Skin of body (tissue), 2 donors: ENCODE data around the gene CDH16. TPM values are rescaled to one million over a fixed set of nuclear protein-coding genes. Genes with fewer than 3 reads are reported as not detected.
"Not testable (repeated sequence)": the region's sequence is repeated elsewhere in the genome, so short reads cannot be mapped to it uniquely, and the experiment has no call there.

ENCODE experiments used
- DNase-seq: peaks from one replicate; lab custom pipeline; 2025; lab: John Stamatoyannopoulos, UW
- total RNA-seq: library from RNA; depleted of rRNA; stranded (reverse); fragments of >200 nt; gene quantifications from one replicate; pipeline ENCODE4 v1.2.3, GENCODE V29; 2014

Gene CDH16
- total RNA-seq, 1 donor from 2014 or later = not detected

GRCh38 chr16:66898207-66898606 is 20.5 kb downstream of the CDH16 start:
- no peak for DNase-seq

DNA sequence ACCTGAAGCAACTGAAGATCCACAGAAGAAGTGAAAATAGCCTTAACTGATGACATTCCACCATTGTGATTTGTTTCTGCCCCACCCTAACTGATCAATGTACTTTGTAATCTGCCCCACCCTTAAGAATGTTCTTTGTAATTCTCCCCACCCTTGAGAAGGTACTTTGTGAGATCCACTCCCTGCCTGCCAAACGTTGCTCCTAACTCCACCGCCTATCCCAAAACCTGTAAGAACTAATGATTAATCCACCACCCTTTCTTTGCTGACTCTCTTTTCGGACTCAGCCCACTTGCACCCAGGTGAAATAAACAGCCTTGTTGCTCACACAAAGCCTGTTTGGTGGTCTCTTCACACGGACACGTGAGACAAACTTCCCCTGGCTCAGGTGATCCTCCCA is 22.0 kb downstream of the CDH16 start:
- not testable (repeated sequence) for DNase-seq

- no peak for DNase-seq
Measured at GRCh38 chr16:66895999-66896398, 22.7 kb downstream of the CDH16 start.

GRCh38 chr16:66895689-66895979 is 23.1 kb downstream of the CDH16 start:
- DNase-seq = no peak

- DNase-seq = peak; percentile 22
Measured at GRCh38 chr16:66894948-66895688, 23.6 kb downstream of the CDH16 start.

DNA sequence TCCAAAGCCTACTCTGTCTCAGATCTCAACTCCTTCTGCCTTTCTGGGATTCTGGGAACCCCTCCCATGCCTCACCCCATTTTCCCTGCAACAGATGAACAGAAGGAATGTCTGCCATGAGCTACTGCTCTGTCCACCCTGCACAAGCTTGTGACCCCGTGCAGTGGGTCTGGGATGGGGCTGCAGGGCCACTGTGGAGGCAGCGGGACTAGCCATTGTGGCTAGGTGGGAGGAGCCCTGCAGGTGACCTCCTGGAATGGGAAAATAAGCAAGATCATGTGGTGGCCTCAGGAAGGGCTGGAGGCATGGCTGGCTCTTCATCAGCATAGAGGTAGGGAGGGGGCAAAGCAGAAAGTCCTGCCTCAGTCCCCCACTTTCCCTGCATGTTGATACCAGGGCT is 24.6 kb downstream of the CDH16 start:
- DNase-seq = no peak

DNA sequence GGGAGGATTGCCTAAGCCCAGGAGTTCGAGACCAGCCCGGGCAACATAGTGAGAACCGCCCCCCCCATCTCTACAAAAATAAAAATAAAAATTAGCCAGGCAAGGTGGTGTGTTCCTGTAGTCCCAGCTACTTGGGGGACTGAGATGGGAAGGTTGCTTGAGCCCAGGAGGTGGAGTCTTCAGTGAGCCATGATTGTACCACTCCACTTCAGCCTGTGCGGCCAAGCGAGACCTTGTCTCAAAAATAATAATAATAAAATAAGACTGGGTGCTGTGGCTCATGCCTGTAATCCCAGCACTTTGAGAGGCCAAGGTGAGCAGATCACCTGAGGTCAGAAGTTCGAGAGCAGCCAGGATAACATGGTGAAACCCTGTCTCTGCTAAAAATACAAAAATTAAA is 26.9 kb downstream of the CDH16 start:
- DNase-seq = no peak

DNA sequence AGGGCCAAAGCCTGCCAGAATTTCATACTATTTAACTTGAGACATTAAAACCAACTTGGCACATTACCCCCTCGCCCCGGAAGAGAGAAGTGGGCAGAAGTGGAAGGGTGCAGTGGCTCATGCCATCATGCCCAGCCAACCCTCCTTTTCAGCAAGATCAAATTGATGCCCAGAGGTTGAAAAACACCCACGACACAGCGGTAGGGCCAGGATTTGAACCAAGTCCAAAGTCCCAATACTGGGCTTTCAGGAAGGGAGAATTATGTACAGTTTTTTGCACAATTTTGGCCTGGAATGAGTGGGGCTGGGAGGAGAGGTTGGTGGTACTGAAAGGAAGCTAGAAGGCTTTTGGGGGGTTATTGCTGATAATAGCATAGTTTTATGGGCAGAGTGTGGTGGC is 27.3 kb downstream of the CDH16 start:
- DNase-seq = no peak

GRCh38 chr16:66890799-66891198 is 27.9 kb downstream of the CDH16 start:
- DNase-seq = no peak

DNA sequence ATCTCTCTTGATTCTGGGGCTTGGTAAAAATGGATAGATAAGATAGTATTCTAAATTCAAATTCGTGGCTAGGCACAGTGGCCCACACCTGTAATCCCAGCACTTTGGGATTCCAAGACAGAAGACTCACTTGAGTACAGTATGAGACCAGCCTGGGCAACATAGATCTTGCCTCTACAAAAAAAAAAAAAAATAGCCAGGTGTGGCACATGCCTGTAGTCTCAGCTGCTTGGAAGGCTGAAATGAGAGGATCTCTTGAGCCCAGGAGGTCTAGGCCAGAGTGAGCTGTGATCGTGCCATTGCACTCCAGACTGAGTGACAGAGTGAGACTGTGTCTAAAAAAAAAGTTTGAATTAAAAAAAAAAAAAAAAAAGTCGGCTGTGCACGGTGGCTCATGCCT is 29.1 kb downstream of the CDH16 start:
- no peak for DNase-seq

DNA sequence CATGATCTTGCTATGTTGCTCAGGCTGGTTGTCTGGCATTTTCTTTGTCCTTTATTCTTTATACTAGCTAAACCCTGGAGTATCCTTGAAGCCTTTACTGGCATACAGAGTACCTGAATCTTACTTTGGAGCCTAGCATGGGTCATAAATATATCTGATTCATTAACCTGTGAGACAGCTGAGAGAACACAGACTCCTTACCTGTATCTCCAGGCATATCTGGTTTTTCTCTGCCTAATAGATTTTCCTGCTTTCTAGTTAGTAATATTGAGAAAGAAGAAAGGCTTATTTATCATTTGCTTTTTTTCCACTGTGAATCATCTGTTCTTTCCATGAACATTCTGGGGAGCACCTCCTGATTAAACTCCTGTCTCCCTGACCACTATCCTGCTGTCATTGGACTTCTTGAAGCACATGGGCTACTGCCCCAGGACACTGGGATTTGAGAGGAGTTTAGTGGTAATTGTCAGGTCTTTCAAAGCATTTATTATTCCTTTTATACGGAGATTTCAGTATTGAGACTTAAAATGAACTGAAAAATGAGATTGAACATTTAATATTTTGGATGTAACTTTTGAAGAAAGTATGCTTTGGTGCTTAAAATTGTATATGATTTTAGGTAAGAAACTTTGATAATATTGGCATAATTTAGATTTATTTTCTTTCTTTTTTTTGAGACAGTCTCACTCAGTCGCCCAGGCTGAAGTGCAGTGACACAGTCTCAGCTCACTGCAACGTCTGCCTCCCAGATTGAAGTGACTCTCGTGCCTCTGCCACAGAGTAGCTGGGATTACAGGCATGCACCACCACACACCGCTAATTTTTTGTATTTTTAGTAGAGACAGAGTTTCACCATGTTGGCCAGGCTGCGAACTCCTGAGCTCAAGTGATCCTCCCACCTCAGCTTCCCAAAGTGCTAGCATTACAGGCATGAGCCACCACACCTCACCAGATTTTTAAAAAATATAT is 29.8 kb downstream of the CDH16 start:
- DNase-seq = no peak

GRCh38 chr16:66886914-66887313 is 31.8 kb downstream of the CDH16 start:
- no peak for DNase-seq

GRCh38 chr16:66886321-66886720 is 32.4 kb downstream of the CDH16 start:
- no peak for DNase-seq

DNA sequence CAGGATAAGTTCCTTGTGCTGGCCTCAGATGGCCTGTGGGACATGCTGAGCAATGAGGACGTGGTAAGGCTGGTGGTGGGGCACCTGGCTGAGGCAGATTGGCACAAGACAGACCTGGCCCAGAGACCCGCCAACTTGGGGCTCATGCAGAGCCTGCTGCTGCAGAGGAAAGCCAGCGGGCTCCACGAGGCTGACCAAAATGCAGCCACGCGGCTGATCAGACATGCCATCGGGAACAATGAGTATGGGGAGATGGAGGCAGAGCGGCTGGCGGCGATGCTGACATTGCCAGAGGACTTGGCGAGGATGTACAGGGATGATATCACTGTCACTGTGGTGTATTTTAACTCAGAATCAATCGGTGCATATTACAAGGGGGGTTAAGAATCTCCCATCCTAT is 33.2 kb downstream of the CDH16 start:
- no peak for DNase-seq

GRCh38 chr16:66882702-66883101 is 36.0 kb downstream of the CDH16 start:
- DNase-seq = no peak

GRCh38 chr16:66881964-66882508 is 36.6 kb downstream of the CDH16 start:
- DNase-seq = no peak

DNA sequence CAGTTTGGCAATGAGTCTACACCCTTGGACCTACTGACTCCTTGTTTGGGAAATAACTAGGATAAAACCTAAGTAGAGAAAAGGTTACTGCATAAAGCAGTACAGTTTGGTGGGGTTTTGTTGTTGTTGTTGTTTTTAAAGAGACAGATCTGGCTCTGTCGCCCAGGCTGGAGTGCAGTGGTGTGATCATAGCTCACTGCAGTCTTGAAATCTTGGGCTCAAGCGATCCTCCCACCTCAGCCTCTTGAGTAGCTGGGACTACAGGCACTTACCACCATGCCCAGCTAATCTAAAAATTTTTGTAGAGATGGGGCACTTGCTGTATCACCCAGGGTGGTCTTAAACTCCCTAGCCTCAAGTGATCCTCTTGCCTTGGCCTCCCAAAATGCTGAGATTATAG is 37.1 kb downstream of the CDH16 start:
- DNase-seq = no peak

- DNase-seq = no peak
Measured at GRCh38 chr16:66881014-66881417, 37.7 kb downstream of the CDH16 start.

GRCh38 chr16:66880288-66881013 is 38.2 kb downstream of the CDH16 start, which contains the start of gene PDP2:
TSS of gene PDP2 (plus strand) at chr16:66880515. CDS start at chr16:66884285, 3,770 bp downstream.
- peak; percentile 50 for DNase-seq

DNA sequence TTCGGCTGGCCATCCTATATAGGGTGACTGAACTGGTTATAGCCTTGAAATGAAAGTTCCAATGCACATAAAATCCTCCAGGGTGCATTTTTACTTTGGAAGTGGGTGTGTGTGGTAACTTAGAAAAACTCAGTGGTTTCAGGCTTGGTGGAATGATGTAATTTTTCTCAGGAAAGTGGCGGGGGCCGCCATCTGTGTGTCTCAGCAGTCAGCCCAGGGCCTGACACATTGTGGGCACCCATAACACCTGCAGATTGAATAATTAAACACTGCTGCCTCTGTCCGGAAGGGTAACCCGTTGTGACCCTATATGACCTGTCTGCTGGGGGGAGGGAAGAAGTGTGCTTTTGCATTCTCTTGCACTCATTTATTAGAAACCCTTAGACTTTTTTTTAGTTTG is 40.6 kb downstream of the CDH16 start:
- DNase-seq = no peak

- DNase-seq = no peak
Measured at GRCh38 chr16:66874079-66874775, 44.5 kb downstream of the CDH16 start.
